BLaER1 (cell line): ENCODE data around the gene UBALD1.
"Not testable (repeated sequence)": the region's sequence is repeated elsewhere in the genome, so short reads cannot be mapped to it uniquely, and the experiment has no call there.

Experiments
- H3K27ac ChIP-seq: shearing (Covaris generic); formaldehyde crosslinking; 2 replicates; pipeline ENCODE4 v1.8.1; 2022
- H3K27me3 ChIP-seq: shearing (Covaris generic); formaldehyde crosslinking; 2 replicates; pipeline ENCODE4 v1.8.1; 2022
- H3K36me3 ChIP-seq: shearing (Covaris generic); formaldehyde crosslinking; 2 replicates; pipeline ENCODE4 v1.8.1; 2022
- H3K4me1 ChIP-seq: shearing (Covaris generic); formaldehyde crosslinking; 2 replicates; pipeline ENCODE4 v1.8.1; 2022
- H3K4me2 ChIP-seq: shearing (Covaris generic); formaldehyde crosslinking; 2 replicates; pipeline ENCODE4 v1.8.1; 2022
- H3K4me3 ChIP-seq: shearing (Covaris generic); formaldehyde crosslinking; 2 replicates; pipeline ENCODE4 v1.8.1; 2022
- H3K9ac ChIP-seq: shearing (Covaris generic); formaldehyde crosslinking; 2 replicates; pipeline ENCODE4 v1.8.1; 2022
- H3K9me3 ChIP-seq: shearing (Covaris generic); formaldehyde crosslinking; 2 replicates; pipeline ENCODE4 v1.8.1; 2022
- H4K20me1 ChIP-seq: shearing (Covaris generic); formaldehyde crosslinking; 2 replicates; pipeline ENCODE4 v1.8.1; 2022
- Cebpa-rat ChIP-seq: shearing (Covaris generic); IDR thresholded peaks from 2 replicates; pipeline ENCODE4 v1.8.1; 2022

The UBALD1 gene

DNA sequence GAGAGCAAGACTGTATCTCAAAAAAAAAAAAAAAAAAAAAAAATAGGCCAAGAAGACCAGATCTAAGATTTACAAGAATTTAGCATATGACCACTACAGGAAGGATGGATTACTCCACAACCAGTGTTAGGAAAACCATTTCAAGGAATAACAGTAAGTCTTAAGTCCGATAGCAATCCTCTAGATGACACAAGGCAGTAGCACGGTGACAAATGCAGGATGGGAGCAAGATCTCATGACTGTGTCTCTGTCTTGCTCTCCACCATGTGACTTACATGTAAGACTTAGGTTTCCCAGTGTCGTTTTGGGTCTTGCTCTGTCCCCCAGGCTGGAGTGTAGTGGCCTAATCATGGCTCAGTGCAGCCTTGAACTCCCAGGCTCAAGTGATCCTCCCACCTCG, 30.8 kb downstream of the UBALD1 start:
- H4K20me1 ChIP-seq, result no peaks in the 10 kb centered on the region
- H3K4me2 ChIP-seq, result no peak overlapping the region
- no peaks in the 10 kb centered on the region for H3K27me3 ChIP-seq
- H3K4me1 ChIP-seq, result no peaks in the 10 kb centered on the region
- no peaks in the 10 kb centered on the region for H3K36me3 ChIP-seq
- TF ChIP-seq Cebpa-rat, result no peak
- no peak overlapping the region for H3K9ac ChIP-seq
- H3K4me3 ChIP-seq, result no peak overlapping the region
- no peak overlapping the region for H3K27ac ChIP-seq
- peaks cover 4% of the 10 kb centered on the region for H3K9me3 ChIP-seq

DNA sequence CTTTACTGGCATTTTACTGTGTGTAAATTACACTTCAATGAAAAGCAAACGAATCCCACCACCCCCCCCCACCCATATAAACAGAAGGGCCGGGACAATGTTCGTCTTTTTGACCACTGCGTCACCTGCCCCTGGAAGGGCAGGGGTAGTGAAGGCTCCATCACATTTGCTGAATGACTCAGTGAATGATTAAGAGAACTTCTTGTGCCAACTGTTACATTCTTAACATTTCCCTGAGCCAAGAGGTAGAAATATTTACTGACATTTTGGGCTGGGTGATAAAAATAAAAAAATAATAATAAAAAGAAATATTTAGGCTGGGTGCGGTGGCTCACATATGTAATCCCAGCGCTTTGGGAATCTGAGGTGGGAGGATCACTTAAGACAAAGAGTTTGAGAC, 34.4 kb downstream of the UBALD1 start:
- TF ChIP-seq Cebpa-rat, result no peak
- H4K20me1 ChIP-seq, result no peaks in the 10 kb centered on the region
- peaks cover 6% of the 10 kb centered on the region for H3K4me1 ChIP-seq
- no peak overlapping the region for H3K27ac ChIP-seq
- no peaks in the 10 kb centered on the region for H3K9me3 ChIP-seq
- H3K27me3 ChIP-seq, result no peaks in the 10 kb centered on the region
- no peaks in the 10 kb centered on the region for H3K36me3 ChIP-seq
- no peak overlapping the region for H3K4me3 ChIP-seq
- H3K9ac ChIP-seq, result no peak overlapping the region
- H3K4me2 ChIP-seq, result no peak overlapping the region

DNA sequence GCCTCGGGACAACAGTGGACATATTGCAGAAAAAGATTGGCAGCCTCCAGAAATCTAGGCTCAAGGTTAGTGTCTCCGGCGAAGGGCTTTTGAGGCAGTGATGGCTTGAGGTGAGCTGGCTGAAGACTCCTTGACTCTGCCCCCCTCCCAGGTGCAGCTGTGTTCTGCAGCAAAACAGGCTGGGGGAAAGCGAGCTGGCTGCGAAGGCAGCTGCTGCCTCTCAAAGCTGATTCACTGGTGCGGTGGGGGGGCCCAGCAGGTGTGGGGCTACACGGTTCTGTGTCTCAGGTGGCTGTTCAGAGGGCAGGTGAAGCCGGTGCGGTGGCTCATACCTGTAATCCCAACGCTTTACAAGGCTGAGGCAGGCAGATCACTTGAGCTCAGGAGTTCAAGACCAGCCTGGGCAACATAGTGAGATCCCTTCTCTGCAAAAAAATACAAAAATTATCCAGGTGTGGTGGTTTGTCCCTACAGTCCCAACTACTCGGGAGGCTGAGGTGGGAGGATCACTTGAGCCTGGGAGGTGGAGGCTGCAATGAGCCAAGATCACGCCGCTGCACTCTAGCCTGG, 35.6 kb downstream of the UBALD1 start:
- peaks cover 18% of the 10 kb centered on the region for H3K4me1 ChIP-seq
- no peak overlapping the region for H3K27ac ChIP-seq
- no peaks in the 10 kb centered on the region for H3K9me3 ChIP-seq
- H4K20me1 ChIP-seq, result no peaks in the 10 kb centered on the region
- no peaks in the 10 kb centered on the region for H3K36me3 ChIP-seq
- no peak overlapping the region for H3K9ac ChIP-seq
- no peak overlapping the region for H3K4me3 ChIP-seq
- no peaks in the 10 kb centered on the region for H3K27me3 ChIP-seq
- no peak for TF ChIP-seq Cebpa-rat
- H3K4me2 ChIP-seq, result no peak overlapping the region

DNA sequence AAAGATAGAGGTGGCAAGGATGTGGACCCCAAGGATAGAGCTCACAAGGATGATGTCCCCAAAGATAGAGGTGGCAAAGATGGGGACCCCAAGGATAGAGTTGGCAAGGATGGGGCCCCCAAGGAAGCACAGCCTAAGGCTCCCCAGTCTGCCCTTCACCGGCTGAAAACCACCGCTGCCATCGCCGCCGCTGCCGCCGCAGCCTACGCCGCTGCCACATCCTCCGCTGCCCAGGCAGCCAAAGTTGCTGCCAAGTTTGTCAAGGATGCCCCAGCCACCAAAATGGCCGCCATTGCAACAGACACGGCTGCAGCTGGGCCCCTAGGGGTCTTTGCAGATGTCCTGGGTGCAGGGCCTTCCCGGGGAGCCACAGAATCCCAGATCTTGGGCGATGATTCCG, 38.7 kb downstream of the UBALD1 start:
- Histone ChIP-seq H3K9me3 (no peaks in the 10 kb centered on the region), H3K27ac (0 out of 2 replicates have a peak overlapping the region, but pooled peaks have one; percentile 37), H3K27me3 (no peaks in the 10 kb centered on the region), H4K20me1 (no peaks in the 10 kb centered on the region), H3K4me2 (no peak overlapping the region; the same call in 1 of the 2 replicates), H3K36me3 (no peaks in the 10 kb centered on the region), H3K4me1 (peaks cover 36% of the 10 kb centered on the region), H3K9ac (no peak overlapping the region), H3K4me3 (no peak overlapping the region)
- no peak for TF ChIP-seq Cebpa-rat

DNA sequence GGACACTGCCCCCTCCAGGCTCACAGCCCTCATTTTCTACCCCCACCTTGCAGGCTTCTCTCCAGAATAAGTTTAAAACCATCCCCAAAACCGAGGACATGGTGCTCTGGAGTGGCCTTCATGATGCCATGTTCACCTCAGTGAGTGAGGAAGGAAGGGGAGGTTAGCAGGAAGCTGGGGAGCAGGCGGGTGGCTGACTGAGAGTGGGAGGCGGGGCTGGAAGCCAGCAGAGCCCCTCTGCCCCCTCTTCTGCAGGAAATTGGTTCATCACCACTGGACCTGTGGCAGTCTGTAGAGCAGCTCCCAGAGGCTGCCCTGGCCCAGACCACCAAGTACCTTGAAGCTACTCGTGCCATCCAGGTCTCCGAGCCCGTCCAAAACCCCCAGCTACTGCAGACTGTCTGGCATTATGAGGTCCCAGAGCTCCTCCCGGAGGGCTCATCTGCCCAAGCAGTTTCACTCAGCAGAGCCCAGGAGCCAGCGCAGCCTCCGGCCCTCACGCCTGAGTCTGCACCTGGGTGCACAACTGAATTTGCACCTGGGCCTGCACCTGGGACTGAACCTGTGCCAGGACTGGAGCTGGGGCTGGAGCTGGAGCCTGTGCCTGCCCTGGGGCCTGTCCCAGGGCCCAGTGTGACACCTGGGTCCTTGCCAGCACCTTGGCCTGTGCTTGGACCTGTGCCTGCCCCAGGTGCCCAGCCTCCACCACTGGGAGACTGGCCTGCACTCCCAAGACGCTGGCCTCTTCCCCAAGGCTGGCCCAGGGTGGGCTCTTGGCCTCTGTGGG, 39.6 kb downstream of the UBALD1 start:
- H3K4me1 ChIP-seq, result peaks cover 36% of the 10 kb centered on the region
- no peak for TF ChIP-seq Cebpa-rat
- no peaks in the 10 kb centered on the region for H3K9me3 ChIP-seq
- H3K4me3 ChIP-seq, result no peak overlapping the region
- peak overlapping the region; percentile 37; the same call in 1 of the 2 replicates for H3K27ac ChIP-seq
- no peaks in the 10 kb centered on the region for H4K20me1 ChIP-seq
- no peaks in the 10 kb centered on the region for H3K36me3 ChIP-seq
- peak overlapping the region; percentile 84 for H3K4me2 ChIP-seq
- H3K9ac ChIP-seq, result no peak overlapping the region
- no peaks in the 10 kb centered on the region for H3K27me3 ChIP-seq

DNA sequence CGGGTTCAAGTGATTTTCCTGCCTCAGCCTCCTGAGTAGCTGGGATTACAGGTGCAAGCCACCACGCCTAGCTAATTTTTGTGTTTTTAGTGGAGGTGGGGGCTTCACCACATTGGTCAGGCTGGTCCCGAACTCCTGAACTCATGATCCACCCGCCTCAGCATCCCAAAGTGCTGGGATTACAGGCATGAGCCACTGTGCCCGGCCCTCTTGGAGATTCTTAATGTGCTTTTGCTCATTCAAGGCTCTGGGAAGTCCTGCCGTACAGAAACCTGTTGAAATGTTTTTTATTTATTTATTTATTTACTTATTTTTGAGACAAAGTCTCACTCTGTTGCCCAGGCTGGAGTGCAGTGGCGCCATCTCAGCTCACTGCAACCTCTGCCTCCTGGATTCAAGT, 40.8 kb downstream of the UBALD1 start:
- H3K4me3 ChIP-seq, H3K9me3 ChIP-seq, H4K20me1 ChIP-seq, H3K27me3 ChIP-seq, H3K9ac ChIP-seq, H3K36me3 ChIP-seq, H3K4me2 ChIP-seq: not testable (repeated sequence)
- Histone ChIP-seq H3K27ac (peak overlapping the region; percentile 30; the same call in 1 of the 2 replicates), H3K4me1 (peaks cover 36% of the 10 kb centered on the region)

DNA sequence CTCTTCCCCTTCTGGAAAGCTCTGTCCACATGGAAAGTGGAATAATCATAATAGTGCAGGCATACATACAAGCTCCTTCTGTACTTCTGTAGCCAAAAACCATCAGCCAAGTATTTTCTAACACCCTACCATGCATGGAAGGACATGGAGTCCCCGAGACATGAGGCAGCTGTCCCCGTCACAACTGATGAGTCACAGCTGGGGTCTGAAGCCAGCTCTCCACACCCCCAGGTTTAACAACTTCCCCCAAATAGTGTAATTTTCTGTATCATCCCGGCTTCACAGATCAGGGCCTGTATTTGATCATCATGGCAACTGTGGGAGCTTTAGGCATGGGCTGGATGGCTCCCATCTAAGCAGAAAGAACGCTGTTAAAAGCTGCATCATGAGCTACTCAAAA, 42.0 kb downstream of the UBALD1 start:
- no peak overlapping the region for H3K9ac ChIP-seq
- H3K9me3 ChIP-seq, result no peaks in the 10 kb centered on the region
- TF ChIP-seq Cebpa-rat, result no peak
- H3K4me2 ChIP-seq, result peak overlapping the region; percentile 34
- no peak overlapping the region for H3K4me3 ChIP-seq
- no peaks in the 10 kb centered on the region for H3K27me3 ChIP-seq
- peaks cover 36% of the 10 kb centered on the region for H3K4me1 ChIP-seq
- H3K36me3 ChIP-seq, result no peaks in the 10 kb centered on the region
- H3K27ac ChIP-seq, result no peak overlapping the region
- no peaks in the 10 kb centered on the region for H4K20me1 ChIP-seq

DNA sequence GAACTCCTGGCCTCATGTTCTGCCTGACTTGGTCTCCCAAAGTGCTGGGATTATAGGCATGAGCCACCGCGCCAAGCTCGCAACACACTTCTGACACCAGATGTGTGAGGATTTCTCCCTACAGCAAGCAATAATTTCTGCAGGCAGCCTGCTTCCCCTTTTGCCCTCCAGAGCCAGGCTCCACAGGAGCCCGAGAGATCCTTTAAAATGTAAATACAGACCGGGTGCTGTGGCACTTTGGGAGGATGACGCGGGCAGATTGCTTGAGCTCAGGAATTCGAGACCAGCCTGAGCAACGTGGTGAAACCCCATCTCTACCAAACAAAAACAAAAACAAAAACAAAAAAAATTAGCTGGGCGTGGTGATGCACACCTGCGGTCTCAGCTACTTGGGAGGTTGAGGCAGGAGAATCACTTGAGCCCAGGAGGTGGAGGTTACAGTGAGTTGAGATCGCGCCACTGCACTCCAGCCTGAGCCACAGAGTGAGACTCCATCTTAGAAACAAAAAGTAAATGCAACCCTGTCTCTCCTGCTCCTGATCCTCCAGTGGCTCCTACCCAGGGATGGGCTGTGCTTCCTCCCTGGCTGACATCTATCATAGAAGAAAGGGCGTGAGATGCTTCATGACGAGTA, 43.9 kb downstream of the UBALD1 start:
- Histone ChIP-seq H3K4me3 (no peak overlapping the region), H4K20me1 (no peaks in the 10 kb centered on the region), H3K36me3 (no peaks in the 10 kb centered on the region), H3K4me2 (no peak overlapping the region), H3K27ac (no peak overlapping the region), H3K9me3 (no peaks in the 10 kb centered on the region), H3K4me1 (peaks cover 35% of the 10 kb centered on the region), H3K9ac (no peak overlapping the region), H3K27me3 (no peaks in the 10 kb centered on the region)
- no peak for TF ChIP-seq Cebpa-rat

DNA sequence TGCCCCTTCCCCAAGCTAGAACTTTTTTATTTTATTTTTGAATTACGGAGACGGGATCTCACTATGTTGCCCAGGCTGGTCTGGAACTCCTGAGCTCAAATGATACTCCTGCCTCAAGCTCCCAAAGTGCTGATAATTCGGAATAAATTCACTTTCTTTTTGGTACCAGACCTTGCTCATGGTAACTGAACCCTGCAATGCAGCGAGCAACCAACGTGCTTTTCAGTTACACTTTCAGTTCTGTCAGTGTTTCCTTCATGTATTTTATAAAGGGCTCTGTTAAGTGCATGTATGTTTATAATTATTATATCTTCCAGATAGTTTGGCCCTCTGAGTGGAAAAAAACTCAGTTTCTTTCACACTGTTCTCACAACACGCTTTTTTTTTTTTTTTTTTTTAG, 44.6 kb downstream of the UBALD1 start:
- no peaks in the 10 kb centered on the region for H3K27me3 ChIP-seq
- H3K4me3 ChIP-seq, result no peak overlapping the region
- H3K9me3 ChIP-seq, result no peaks in the 10 kb centered on the region
- H3K36me3 ChIP-seq, result no peaks in the 10 kb centered on the region
- no peak overlapping the region for H3K27ac ChIP-seq
- no peaks in the 10 kb centered on the region for H4K20me1 ChIP-seq
- no peak overlapping the region for H3K4me2 ChIP-seq
- H3K4me1 ChIP-seq, result peaks cover 28% of the 10 kb centered on the region
- H3K9ac ChIP-seq, result no peak overlapping the region
- TF ChIP-seq Cebpa-rat, result no peak

DNA sequence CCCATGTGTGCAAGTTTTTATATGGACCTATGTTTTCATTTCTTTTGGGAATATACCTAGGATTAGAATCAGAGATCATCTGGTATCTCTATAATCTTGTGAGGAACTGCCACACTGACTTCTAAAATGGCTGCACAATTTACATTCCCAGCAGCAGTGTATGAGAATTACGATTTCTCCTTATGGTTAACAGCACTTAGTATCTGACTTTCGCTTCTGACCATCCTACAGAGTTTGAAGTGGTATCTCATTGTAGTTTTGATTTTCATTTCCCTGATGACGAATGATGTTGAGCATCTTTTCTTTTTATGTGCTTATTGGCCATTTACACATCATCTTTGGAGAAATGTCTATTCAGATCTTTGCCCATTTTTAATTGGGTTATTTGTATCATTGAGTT, 48.5 kb downstream of the UBALD1 start:
- no peaks in the 10 kb centered on the region for H3K27me3 ChIP-seq
- peaks cover 6% of the 10 kb centered on the region for H3K4me1 ChIP-seq
- H3K9ac ChIP-seq, result no peak overlapping the region
- no peaks in the 10 kb centered on the region for H4K20me1 ChIP-seq
- no peaks in the 10 kb centered on the region for H3K9me3 ChIP-seq
- no peak overlapping the region for H3K27ac ChIP-seq
- no peaks in the 10 kb centered on the region for H3K36me3 ChIP-seq
- H3K4me2 ChIP-seq, result no peak overlapping the region
- H3K4me3 ChIP-seq, result no peak overlapping the region
- no peak for TF ChIP-seq Cebpa-rat
